D721Med (cell line): Measurements from ENCODE around the gene TEK.

Experiments used
- DNase-seq: peaks from one replicate; pipeline ENCODE4 v3.0.0; 2011; ENCODE audit warnings: low spot score; ENCODE audit not compliant: insufficient read length
- FAIRE-seq: peaks from 2 replicates; lab custom pipeline; 2011; peaks lifted over from hg19 to GRCh38; lab: Jason Lieb, UNC
- TF ChIP-seq, protein P1 (sequence below): IDR thresholded peaks from 2 replicates; pipeline ENCODE4 v1.5.1; 2012; ENCODE audit warnings: mild to moderate bottlenecking, control low read depth; ENCODE audit not compliant: insufficient read depth; ENCODE audit errors: missing control alignments

The TEK gene

GRCh38 chr9:27157736-27158135, 48.7 kb downstream of the TEK start:
- TF ChIP-seq, protein P1, sequence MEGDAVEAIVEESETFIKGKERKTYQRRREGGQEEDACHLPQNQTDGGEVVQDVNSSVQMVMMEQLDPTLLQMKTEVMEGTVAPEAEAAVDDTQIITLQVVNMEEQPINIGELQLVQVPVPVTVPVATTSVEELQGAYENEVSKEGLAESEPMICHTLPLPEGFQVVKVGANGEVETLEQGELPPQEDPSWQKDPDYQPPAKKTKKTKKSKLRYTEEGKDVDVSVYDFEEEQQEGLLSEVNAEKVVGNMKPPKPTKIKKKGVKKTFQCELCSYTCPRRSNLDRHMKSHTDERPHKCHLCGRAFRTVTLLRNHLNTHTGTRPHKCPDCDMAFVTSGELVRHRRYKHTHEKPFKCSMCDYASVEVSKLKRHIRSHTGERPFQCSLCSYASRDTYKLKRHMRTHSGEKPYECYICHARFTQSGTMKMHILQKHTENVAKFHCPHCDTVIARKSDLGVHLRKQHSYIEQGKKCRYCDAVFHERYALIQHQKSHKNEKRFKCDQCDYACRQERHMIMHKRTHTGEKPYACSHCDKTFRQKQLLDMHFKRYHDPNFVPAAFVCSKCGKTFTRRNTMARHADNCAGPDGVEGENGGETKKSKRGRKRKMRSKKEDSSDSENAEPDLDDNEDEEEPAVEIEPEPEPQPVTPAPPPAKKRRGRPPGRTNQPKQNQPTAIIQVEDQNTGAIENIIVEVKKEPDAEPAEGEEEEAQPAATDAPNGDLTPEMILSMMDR, result no peak
- no peak for DNase-seq
- no peak for FAIRE-seq

GRCh38 chr9:27160636-27161035, 51.6 kb downstream of the TEK start:
- DNase-seq (no peak), FAIRE-seq (no peak)
- TF ChIP-seq, protein P1, result no peak

DNA sequence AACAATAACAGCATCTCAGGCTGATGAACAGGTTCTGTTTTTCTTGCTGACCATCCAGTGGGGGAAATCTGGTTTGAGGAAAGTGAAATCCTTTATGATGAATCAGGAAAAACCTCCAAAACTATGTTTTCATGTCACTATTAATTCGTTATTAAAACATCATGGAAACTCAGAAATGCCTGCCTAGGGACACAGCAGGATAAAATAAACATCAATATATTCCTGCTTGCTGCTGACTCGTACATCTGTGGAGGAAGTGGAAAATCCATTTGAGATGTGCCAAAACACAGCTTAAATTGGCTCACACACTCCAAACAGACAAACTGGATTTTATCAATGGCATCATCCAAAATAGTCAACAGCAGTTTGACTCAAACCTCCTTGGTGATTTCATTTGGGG, 53.0 kb downstream of the TEK start:
- DNase-seq (no peak), FAIRE-seq (no peak)
- TF ChIP-seq, protein P1, result no peak

DNA sequence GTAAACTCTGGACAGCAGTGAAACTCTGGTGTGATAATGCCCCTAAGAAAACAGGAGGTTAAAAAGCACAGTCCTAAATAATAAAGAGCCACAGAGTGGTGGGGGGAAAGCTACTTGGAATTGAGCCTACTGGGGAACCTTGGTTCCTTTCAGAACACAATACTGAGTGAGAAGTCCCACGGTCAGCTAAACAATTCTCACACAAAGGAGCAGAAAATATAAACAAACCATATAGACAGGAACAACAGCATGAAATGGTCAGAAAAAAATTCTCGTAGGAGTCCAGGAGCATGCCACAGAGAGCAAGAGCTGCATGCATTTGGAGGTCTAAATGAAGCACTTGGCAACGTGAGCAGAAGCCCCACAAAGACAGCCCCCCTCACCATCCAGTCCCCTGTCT, 56.0 kb downstream of the TEK start:
- TF ChIP-seq, protein P1, result no peak
- DNase-seq, result no peak
- FAIRE-seq, result no peak

GRCh38 chr9:27165670-27166069, 56.6 kb downstream of the TEK start:
- DNase-seq (no peak), FAIRE-seq (no peak)
- TF ChIP-seq, protein P1, result no peak

DNA sequence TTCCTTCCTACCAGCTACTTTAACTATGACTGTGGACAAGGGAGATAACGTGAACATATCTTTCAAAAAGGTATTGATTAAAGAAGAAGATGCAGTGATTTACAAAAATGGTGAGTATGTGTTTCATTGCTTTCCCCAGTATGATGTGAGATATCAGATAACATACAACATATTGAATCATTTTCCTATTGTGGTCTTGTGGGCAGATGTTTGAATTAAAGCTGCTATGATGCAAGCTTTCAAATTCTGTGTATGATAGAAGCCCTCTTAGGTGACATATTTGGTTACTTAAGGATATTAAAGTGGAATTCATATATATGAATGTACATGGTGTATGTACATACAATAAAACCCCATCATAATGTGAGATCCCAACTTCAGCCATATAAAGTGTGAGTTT, 59.5 kb downstream of the TEK start:
- TF ChIP-seq, protein P1, result no peak
- DNase-seq, result no peak
- FAIRE-seq, result no peak

GRCh38 chr9:27168951-27169350, 59.9 kb downstream of the TEK start:
- DNase-seq, result no peak
- TF ChIP-seq, protein P1, result no peak
- no peak for FAIRE-seq
